Tibial nerve (tissue), 4 donors: ENCODE data around the gene SLC25A22. TPM values are rescaled to one million over a fixed set of nuclear protein-coding genes. Genes with fewer than 3 reads are reported as not detected.
A peak's percentile ranks its signal among the peaks of the same experiment; 100 is the strongest.

Experiments used
- DNase-seq, 2 donors: peaks; one replicate each; pipeline ENCODE4 v3.0.0-alpha.2; 2019; ENCODE audit warnings: low spot score in 2 of 2
- H3K27ac ChIP-seq, 4 donors: fragments of 200-600 bp; sonication (generic) in 3 of 4; one replicate each; pipeline ENCODE4 v1.5.1; 2017 to 2019; ENCODE audit warnings: mild to moderate bottlenecking in 1 of 4
- H3K27me3 ChIP-seq, 2 donors: fragments of 200-600 bp; sonication (generic) in 1 of 2; one replicate each; pipeline versions ENCODE4 v1.5.1 to v1.6.0; 2017 to 2019
- H3K36me3 ChIP-seq, 3 donors: fragments of 200-600 bp; sonication (generic); one replicate each; pipeline ENCODE4 v1.5.1; 2018 to 2019
- H3K4me1 ChIP-seq, 4 donors: fragments of 200-600 bp; sonication (generic) in 3 of 4; one replicate each; pipeline ENCODE4 v1.5.1; 2017 to 2019
- H3K4me3 ChIP-seq, 4 donors: fragments of 200-600 bp; sonication (generic) in 3 of 4; one replicate each; pipeline ENCODE4 v1.5.1; 2017 to 2019; ENCODE audit warnings: mild to moderate bottlenecking in 1 of 4, moderate library complexity in 1 of 4
- H3K9me3 ChIP-seq, 4 donors: fragments of 200-600 bp; sonication (generic) in 3 of 4; one replicate each; pipeline ENCODE4 v1.5.1; 2017 to 2019
- EP300 ChIP-seq, 2 donors: sonication (generic); formaldehyde crosslinking; IDR thresholded peaks; one replicate each; pipeline ENCODE4 v1.6.1; 2017; ENCODE audit warnings: antibody characterized with exemption in 2 of 2, mild to moderate bottlenecking in 1 of 2
- POLR2A ChIP-seq, 2 donors: fragments of 450-650 bp; IDR thresholded peaks; one replicate each; pipeline ENCODE4 v1.6.1; 2017; ENCODE audit warnings: antibody characterized with exemption in 2 of 2, mild to moderate bottlenecking in 2 of 2, moderate library complexity in 2 of 2
- WGBS, 2 donors: methylation state at CpG; one replicate each; pipeline ENCODE4 v1.1.5; 2018; 5-methylcytosine and 5-hydroxymethylcytosine counted together
- total RNA-seq, 4 donors: library from RNA; depleted of rRNA; stranded (reverse); fragments of >200 nt; gene quantifications; one replicate each; pipeline ENCODE4 v1.1.0, GENCODE V29; 2016
- TF ChIP-seq, protein P1 (sequence below), 5 experiments: fragments of 200-600 bp in 3 of 5; fragments of 450-650 bp in 2 of 5; sonication (generic) in 3 of 5; IDR thresholded peaks; one replicate each; pipeline ENCODE4 v1.5.1; 2016 to 2019; ENCODE audit warnings: antibody characterized with exemption in 5 of 5, mild to moderate bottlenecking in 3 of 5, moderate library complexity in 2 of 5

Gene SLC25A22
- total RNA-seq, 4 donors from 2014 or later = 8.0 to 17.5 (median 10.0) TPM

DNA sequence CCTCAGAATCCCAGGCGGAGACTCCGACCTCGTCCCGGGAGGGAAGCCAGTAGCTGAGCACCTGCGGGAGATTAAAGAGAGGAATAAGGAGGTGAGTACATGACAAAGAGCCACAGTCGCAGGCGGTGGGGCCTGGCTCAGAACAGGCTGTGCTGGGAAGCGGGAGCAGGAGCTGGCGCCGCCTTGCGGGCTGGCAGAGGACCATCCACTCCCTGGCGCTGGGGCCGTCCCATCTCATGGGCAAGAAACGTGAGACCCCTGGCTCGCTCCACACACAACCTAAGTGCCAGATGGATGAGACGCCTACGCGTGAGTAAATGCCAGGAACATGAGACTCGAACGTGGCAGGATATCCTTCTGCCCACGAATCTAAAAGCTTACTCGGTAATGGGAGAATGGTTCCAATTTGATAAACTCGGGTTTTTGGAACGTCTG lies 14.5 kb downstream of the SLC25A22 start:
- WGBS, 2 donors = 11 to 29% methylated on average over 12 to 24 of the region's 24 CpGs
- peak overlapping the region in 3 of 4 donors; percentile 2 to 38 (median 4) for H3K27ac ChIP-seq
- peak; percentile 17 to 52 for DNase-seq
- peaks cover 0 to 19% (median 7%) of the 10 kb centered on the region in 4 donors for H3K4me1 ChIP-seq
- H3K36me3 ChIP-seq = peaks cover 0 to 58% (median 0%) of the 10 kb centered on the region in 3 donors
- TF ChIP-seq EP300 (IDR thresholded peaks at IDR 0.05) (peak in 1 of 2 donors; percentile 8), POLR2A (IDR thresholded peaks at IDR 0.05) (no peak)
- TF ChIP-seq, protein P1, sequence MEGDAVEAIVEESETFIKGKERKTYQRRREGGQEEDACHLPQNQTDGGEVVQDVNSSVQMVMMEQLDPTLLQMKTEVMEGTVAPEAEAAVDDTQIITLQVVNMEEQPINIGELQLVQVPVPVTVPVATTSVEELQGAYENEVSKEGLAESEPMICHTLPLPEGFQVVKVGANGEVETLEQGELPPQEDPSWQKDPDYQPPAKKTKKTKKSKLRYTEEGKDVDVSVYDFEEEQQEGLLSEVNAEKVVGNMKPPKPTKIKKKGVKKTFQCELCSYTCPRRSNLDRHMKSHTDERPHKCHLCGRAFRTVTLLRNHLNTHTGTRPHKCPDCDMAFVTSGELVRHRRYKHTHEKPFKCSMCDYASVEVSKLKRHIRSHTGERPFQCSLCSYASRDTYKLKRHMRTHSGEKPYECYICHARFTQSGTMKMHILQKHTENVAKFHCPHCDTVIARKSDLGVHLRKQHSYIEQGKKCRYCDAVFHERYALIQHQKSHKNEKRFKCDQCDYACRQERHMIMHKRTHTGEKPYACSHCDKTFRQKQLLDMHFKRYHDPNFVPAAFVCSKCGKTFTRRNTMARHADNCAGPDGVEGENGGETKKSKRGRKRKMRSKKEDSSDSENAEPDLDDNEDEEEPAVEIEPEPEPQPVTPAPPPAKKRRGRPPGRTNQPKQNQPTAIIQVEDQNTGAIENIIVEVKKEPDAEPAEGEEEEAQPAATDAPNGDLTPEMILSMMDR (IDR thresholded peaks at IDR 0.05) = peak; percentile 57 to 76 (median 62)
- H3K4me3 ChIP-seq = no peak overlapping the region
- no peaks in the 10 kb centered on the region for H3K9me3 ChIP-seq
- peaks cover 0 to 10% of the 10 kb centered on the region in 2 donors for H3K27me3 ChIP-seq

DNA sequence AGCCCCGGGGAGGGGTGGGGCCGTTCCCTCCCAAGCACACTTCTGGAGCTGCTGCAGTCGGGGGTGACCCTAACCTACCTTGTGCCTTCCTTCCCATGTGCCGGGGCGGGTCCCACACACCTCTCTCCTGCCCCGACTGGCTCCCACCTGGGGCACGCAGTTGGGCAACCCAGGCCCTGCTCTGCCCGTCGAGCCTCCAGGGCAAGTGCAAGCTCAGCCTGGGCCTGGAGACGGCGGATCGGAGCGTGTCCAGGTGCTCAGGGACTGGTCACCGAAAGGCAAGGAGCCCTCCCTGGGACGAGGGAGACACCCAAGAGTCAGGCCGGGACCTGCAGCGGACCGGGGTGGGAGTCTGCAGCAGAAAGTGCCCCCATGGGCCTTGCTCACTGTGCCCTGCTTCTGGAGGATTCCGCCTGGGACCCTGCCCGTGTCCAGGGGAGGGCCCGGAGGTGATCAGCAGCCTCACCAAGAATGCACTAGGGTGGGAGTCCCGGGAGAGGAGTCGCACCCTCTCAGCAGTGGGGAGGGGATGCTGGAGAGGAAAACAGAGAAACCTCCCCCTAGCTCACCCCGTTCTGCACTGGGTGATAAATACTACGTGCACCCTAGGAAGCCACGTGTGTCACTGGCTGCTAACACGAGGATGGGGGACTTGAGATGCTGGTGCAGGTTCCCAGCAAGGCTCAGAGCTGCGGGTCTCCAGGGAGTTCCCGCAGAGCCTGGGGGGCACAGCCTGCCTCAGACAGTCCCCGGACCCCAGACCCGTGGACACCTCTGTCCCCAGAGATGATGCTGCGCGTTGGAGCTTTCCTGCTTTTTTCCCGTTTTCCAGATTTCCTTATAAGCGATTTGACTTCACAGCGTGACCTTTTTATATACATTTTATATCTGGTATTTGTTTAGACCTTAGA lies 15.6 kb downstream of the SLC25A22 start:
- H3K27ac ChIP-seq = no peak overlapping the region
- TF ChIP-seq EP300 (IDR thresholded peaks at IDR 0.05) (no peak), POLR2A (IDR thresholded peaks at IDR 0.05) (no peak)
- TF ChIP-seq, protein P1 (IDR thresholded peaks at IDR 0.05) = no peak
- H3K4me1 ChIP-seq = peaks cover 0 to 29% (median 12%) of the 10 kb centered on the region in 4 donors
- H3K4me3 ChIP-seq = no peak overlapping the region
- 53 to 74% methylated on average over 21 to 28 of the region's 36 CpGs for WGBS, 2 donors
- H3K36me3 ChIP-seq = peaks cover 0 to 57% (median 0%) of the 10 kb centered on the region in 3 donors
- no peaks in the 10 kb centered on the region for H3K9me3 ChIP-seq
- DNase-seq = no peak
- H3K27me3 ChIP-seq = peaks cover 0 to under 1% of the 10 kb centered on the region in 2 donors

DNA sequence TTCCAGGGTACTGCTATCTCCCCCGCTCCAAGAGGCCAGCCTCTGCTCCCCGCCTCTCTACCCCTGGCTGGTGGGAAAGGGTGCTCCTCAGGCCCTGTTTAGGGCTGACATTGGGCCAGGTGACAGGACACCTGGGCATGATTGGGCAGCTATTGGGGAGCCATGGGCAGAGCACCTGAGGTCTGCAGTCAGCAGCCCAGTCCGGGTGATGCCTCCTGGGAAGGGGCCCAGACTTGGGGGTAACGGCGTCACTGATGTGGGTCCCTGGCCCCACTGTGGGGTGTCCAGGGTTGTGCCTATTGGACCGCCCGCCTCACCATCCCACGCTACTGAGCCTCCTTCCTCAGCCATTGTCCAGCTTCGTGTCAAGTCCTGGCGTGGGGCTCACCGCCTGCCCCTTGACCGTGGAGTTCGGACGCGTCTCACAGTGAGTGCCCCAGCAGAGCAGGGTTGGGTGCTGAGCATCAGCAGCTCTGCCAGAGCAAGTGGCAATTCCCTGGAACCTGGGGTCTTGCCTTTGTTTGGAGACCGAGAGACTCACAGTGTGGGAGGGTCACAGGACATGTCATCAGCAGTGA lies 18.0 kb downstream of the SLC25A22 start:
- Histone ChIP-seq H3K4me1 (peaks cover 0 to 46% (median 28%) of the 10 kb centered on the region in 4 donors), H3K27me3 (no peaks in the 10 kb centered on the region), H3K9me3 (no peaks in the 10 kb centered on the region), H3K36me3 (peaks cover 0 to 32% (median 0%) of the 10 kb centered on the region in 3 donors), H3K4me3 (no peak overlapping the region), H3K27ac (no peak overlapping the region)
- WGBS, 2 donors = 89 to 94% methylated on average over 4 to 13 of the region's 16 CpGs
- TF ChIP-seq, protein P1 (IDR thresholded peaks at IDR 0.05) = no peak
- no peak for TF ChIP-seq EP300 (IDR thresholded peaks at IDR 0.05)
- no peak for TF ChIP-seq POLR2A (IDR thresholded peaks at IDR 0.05)
- no peak for DNase-seq

DNA sequence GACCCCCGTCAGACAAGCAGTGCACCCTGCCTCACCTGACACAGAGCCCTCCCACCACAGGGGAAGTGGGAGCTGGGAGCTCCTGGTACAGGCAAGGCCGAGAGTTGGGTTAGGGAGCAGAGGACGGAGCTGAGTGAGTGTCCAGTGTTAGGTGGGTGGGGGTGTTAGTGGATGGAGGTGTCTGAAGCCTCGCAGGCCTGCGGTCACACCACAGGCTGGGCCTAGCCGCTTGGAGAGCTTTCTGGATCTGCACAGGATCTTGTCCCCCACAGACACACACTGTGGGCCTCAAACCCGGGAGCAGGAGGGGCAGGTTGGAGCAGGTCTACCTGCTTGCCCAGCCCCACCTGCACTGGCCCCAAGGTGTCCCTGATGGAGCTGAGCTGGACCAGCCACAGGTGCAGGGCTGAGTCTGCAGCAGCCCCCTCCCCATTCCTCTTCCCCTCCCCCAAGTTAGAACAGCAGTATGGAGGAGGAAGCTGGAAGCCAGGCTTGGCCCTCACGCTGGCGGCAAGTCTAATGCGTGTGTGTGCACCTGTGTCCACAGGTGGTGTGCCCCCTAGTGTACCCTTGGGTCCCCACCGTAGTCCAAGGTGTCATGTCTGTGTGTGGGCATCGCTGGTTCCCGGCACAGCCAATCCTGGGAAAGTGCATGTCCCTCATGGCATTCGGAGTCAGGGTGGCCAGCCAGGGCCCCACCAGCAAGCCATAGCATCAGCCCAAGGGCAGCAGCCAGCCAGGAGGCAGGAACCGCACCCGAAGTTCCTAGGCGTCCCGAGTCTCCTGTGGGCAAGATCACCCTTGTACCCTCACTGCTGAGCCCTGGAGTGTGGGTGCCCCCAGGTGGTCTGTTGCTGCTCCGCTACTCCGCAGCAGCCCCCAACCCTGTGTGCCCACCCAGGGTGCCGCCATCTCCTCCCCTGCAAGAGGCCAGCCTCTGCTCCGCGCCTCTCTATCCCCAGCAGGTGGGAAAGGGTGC lies 18.8 kb downstream of the SLC25A22 start:
- H3K4me1 ChIP-seq = peaks cover 0 to 54% (median 29%) of the 10 kb centered on the region in 4 donors
- WGBS, 2 donors = 87 to 90% methylated on average over 17 to 19 of the region's 23 CpGs
- DNase-seq = no peak
- no peak overlapping the region for H3K4me3 ChIP-seq
- H3K9me3 ChIP-seq = no peaks in the 10 kb centered on the region
- no peaks in the 10 kb centered on the region for H3K27me3 ChIP-seq
- no peak overlapping the region for H3K27ac ChIP-seq
- TF ChIP-seq POLR2A (IDR thresholded peaks at IDR 0.05) (no peak), EP300 (IDR thresholded peaks at IDR 0.05) (no peak)
- TF ChIP-seq, protein P1 (IDR thresholded peaks at IDR 0.05) = no peak
- peaks cover 0 to 27% (median 0%) of the 10 kb centered on the region in 3 donors for H3K36me3 ChIP-seq
